Prostate gland (tissue), 2 donors: ENCODE data around the gene SLC25A47.

Source experiments
- CTCF ChIP-seq, 4 experiments: fragments of 200-600 bp in 2 of 4; fragments of 450-650 bp in 2 of 4; sonication (generic) in 2 of 4; IDR thresholded peaks; 1 replicate in 3 of 4; 2 replicates in 1 of 4; pipeline ENCODE4 v1.5.1; 2016 to 2019; ENCODE audit warnings: antibody characterized with exemption in 4 of 4, mild to moderate bottlenecking in 2 of 4, moderate library complexity in 2 of 4
- POLR2AphosphoS5 ChIP-seq: sonication (generic); formaldehyde crosslinking; IDR thresholded peaks from one replicate; pipeline ENCODE4 v1.6.1; 2017; ENCODE audit warnings: antibody characterized with exemption

DNA sequence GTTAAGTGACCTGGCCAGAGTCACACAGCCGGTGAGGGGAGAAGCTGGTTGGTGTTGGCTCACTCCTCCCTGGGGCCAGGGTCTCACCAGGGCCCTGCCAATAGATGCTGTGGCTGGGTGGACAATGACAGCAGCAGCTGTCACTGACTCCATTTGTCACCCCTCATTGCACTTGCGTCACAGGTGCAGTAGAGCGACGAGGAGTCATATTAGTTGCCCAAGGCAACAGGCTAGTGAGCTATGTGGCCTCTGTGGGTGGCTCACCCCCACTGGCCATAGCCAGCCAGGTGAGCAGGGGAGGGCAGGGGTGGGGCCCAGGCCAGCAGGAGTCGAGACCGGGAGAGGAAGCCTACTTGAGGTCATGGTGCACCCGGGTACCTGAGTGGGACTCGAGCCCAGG, 9.7 kb downstream of the SLC25A47 start:
- TF ChIP-seq CTCF (IDR thresholded peaks at IDR 0.05) (no peak), POLR2AphosphoS5 (no peak)
